Spleen (tissue), 11 donors: ENCODE data around the gene BTG3. TPM values are rescaled to one million over a fixed set of nuclear protein-coding genes. Genes with fewer than 3 reads are reported as not detected.

ENCODE experiments used
- DNase-seq: peaks from one replicate; pipeline ENCODE4 v3.0.0-alpha.2; 2020
- H3K27ac ChIP-seq, 8 donors: fragments of 200-600 bp; sonication (generic) in 7 of 8; 1 replicate in 4 of 8; 2 replicates in 4 of 8; pipeline versions ENCODE4 v1.5.0 to v1.8.0; 2016 to 2021; ENCODE audit warnings: inconsistent platforms in 4 of 8, mild to moderate bottlenecking in 4 of 8, moderate library complexity in 1 of 8
- H3K27me3 ChIP-seq, 7 donors: fragments of 200-600 bp; sonication (generic) in 6 of 7; replicated peaks in 1 of 7; 1 replicate in 4 of 7; 2 replicates in 3 of 7; pipeline versions ENCODE4 v1.5.0 to v1.8.0; 2016 to 2021; ENCODE audit warnings: inconsistent platforms in 3 of 7, mild to moderate bottlenecking in 1 of 7
- H3K36me3 ChIP-seq, 6 donors: fragments of 200-600 bp; sonication (generic) in 5 of 6; 1 replicate in 4 of 6; 2 replicates in 2 of 6; pipeline versions ENCODE4 v1.5.0 to v1.8.0; 2016 to 2021; ENCODE audit warnings: inconsistent platforms in 2 of 6
- H3K4me1 ChIP-seq, 6 donors: fragments of 200-600 bp; sonication (generic) in 5 of 6; 1 replicate in 3 of 6; 2 replicates in 3 of 6; pipeline versions ENCODE4 v1.5.0 to v1.8.0; 2016 to 2021; ENCODE audit warnings: inconsistent platforms in 3 of 6
- H3K4me3 ChIP-seq, 8 donors: fragments of 200-600 bp; sonication (generic) in 7 of 8; 1 replicate in 4 of 8; 2 replicates in 4 of 8; pipeline versions ENCODE4 v1.5.0 to v1.8.0; 2016 to 2021; ENCODE audit warnings: inconsistent platforms in 4 of 8, mild to moderate bottlenecking in 4 of 8, moderate library complexity in 2 of 8
- H3K9me3 ChIP-seq, 8 donors: fragments of 200-600 bp; sonication (generic) in 7 of 8; 1 replicate in 4 of 8; 2 replicates in 4 of 8; pipeline versions ENCODE4 v1.5.0 to v1.8.0; 2016 to 2021; ENCODE audit warnings: inconsistent platforms in 4 of 8
- CTCF ChIP-seq, 11 experiments: fragments of 200-600 bp in 7 of 11; fragments of 450-650 bp in 4 of 11; sonication (generic) in 4 of 11; IDR thresholded peaks in 8 of 11; conservative IDR thresholded peaks in 3 of 11; 1 replicate in 7 of 11; 2 replicates in 4 of 11; pipeline versions ENCODE4 v1.4.0 to v1.8.0; 2016 to 2021; ENCODE audit warnings: antibody characterized with exemption in 11 of 11, inconsistent platforms in 4 of 11, mild to moderate bottlenecking in 1 of 11
- POLR2A ChIP-seq, 3 donors: fragments of 450-650 bp; IDR thresholded peaks; one replicate each; pipeline ENCODE4 v1.5.1; 2017; ENCODE audit warnings: antibody characterized with exemption in 3 of 3, mild to moderate bottlenecking in 1 of 3
- POLR2AphosphoS5 ChIP-seq, 3 donors: sonication (generic); formaldehyde crosslinking; IDR thresholded peaks; one replicate each; pipeline ENCODE4 v1.5.1; 2017; ENCODE audit warnings: antibody characterized with exemption in 3 of 3
- WGBS, 5 donors: extraction: QIAGEN DNeasy Blood & Tissue Kit in 3 of 5; methylation state at CpG; one replicate each; pipeline versions ENCODE4 v1.1.5 to v1.1.7; 2013 to 2018; 5-methylcytosine and 5-hydroxymethylcytosine counted together
- intact Hi-C: fragments of 100-400 bp; cut with DNase I; formaldehyde crosslinking; loops from one replicate; pipeline ENCODE4 v1.15.0; 2023; ENCODE audit warnings: low total_unique reads
- polyA plus RNA-seq, 3 donors: library from polyadenylated mRNA; stranded (reverse); fragments of 200-250 nt; gene quantifications; one replicate each; pipeline ENCODE4 v1.2.1, GENCODE V29; 2013
- total RNA-seq, 7 donors: library from RNA; depleted of rRNA in 3 of 7; stranded (reverse); fragments of >200 nt in 3 of 7; fragmentation: NEBNext Ultra II Directional in 4 of 7; extraction: Animal tissue kit (Norgen Biotek cat#: 25700) in 4 of 7; gene quantifications; one replicate each; pipeline versions ENCODE4 v1.1.0 to v1.2.1, GENCODE V29; 2016 to 2021
- donor health status: healthy with polysubstance abuse.
- donor health status: DM: no; HTN: no; CAD: no; lungs with moderate emphysema.
- donor health status: DM: no; HTN: no; CAD: no.
- donor health status: Bipolar disorder and iron deficiency.
- donor health status: healthy.
- donor health status: DM: no; HTN: no; CAD: no.
- donor health status: DM: yes; HTN: yes; CAD: no.

BTG3 gene
- total and polyA plus RNA-seq, 10 donors = 10.9 to 31.7 (median 17.6) TPM

- intact Hi-C loops = no loop called here
- DNase-seq = no peak
- 85 to 96% (median 93%) methylated on average over 9 of the region's 9 CpGs for WGBS, 5 donors
- no peak overlapping the region for H3K27ac ChIP-seq
- H3K36me3 ChIP-seq = no peaks in the 10 kb centered on the region
- H3K27me3 ChIP-seq = peaks cover 0 to 5% (median 0%) of the 10 kb centered on the region in 7 donors
- H3K4me3 ChIP-seq = no peak overlapping the region
- TF ChIP-seq CTCF (IDR thresholded peaks at IDR 0.05 in 8 of 11, conservative IDR thresholded peaks at IDR 0.05 in 3 of 11) (no peak), POLR2A (IDR thresholded peaks at IDR 0.05) (no peak), POLR2AphosphoS5 (IDR thresholded peaks at IDR 0.05) (no peak)
- no peaks in the 10 kb centered on the region for H3K9me3 ChIP-seq
- no peaks in the 10 kb centered on the region for H3K4me1 ChIP-seq
These were observed 41.9 kb downstream of the BTG3 start for GRCh38 chr21:17570786-17571185.

GRCh38 chr21:17560377-17561025 is 52.2 kb downstream of the BTG3 start:
- Histone ChIP-seq H3K27me3 (no peaks in the 10 kb centered on the region), H3K9me3 (no peaks in the 10 kb centered on the region), H3K4me3 (no peak overlapping the region), H3K4me1 (no peaks in the 10 kb centered on the region), H3K27ac (no peak overlapping the region), H3K36me3 (no peaks in the 10 kb centered on the region)
- intact Hi-C loops = no loop called here
- WGBS, 5 donors = 79 to 88% (median 82%) methylated on average over 5 of the region's 5 CpGs
- DNase-seq = no peak
- TF ChIP-seq POLR2AphosphoS5 (IDR thresholded peaks at IDR 0.05) (no peak), POLR2A (IDR thresholded peaks at IDR 0.05) (no peak), CTCF (IDR thresholded peaks at IDR 0.05 in 8 of 11, conservative IDR thresholded peaks at IDR 0.05 in 3 of 11) (no peak)

- Histone ChIP-seq H3K36me3 (no peaks in the 10 kb centered on the region), H3K27ac (no peak overlapping the region), H3K4me3 (no peak overlapping the region), H3K27me3 (no peaks in the 10 kb centered on the region), H3K4me1 (no peaks in the 10 kb centered on the region), H3K9me3 (no peaks in the 10 kb centered on the region)
- TF ChIP-seq CTCF (IDR thresholded peaks at IDR 0.05 in 8 of 11, conservative IDR thresholded peaks at IDR 0.05 in 3 of 11) = no peak
- TF ChIP-seq POLR2AphosphoS5 (IDR thresholded peaks at IDR 0.05) = no peak
- TF ChIP-seq POLR2A (IDR thresholded peaks at IDR 0.05) = no peak
- 30 to 46% (median 39%) methylated on average over 6 of the region's 6 CpGs for WGBS, 5 donors
- intact Hi-C loops = no loop called here
- DNase-seq = no peak
These were observed 57.8 kb downstream of the BTG3 start for GRCh38 chr21:17554679-17555465.

GRCh38 chr21:17554120-17554519 is 58.6 kb downstream of the BTG3 start:
- intact Hi-C loops = no loop called here
- no peak for DNase-seq
- TF ChIP-seq POLR2AphosphoS5 (IDR thresholded peaks at IDR 0.05) = no peak
- no peak for TF ChIP-seq CTCF (IDR thresholded peaks at IDR 0.05 in 8 of 11, conservative IDR thresholded peaks at IDR 0.05 in 3 of 11)
- no peak for TF ChIP-seq POLR2A (IDR thresholded peaks at IDR 0.05)
- no peaks in the 10 kb centered on the region for H3K9me3 ChIP-seq
- H3K27ac ChIP-seq = no peak overlapping the region
- WGBS, 5 donors = 45 to 98% (median 67%) methylated on average over 2 of the region's 2 CpGs
- no peaks in the 10 kb centered on the region for H3K4me1 ChIP-seq
- no peak overlapping the region for H3K4me3 ChIP-seq
- no peaks in the 10 kb centered on the region for H3K27me3 ChIP-seq
- H3K36me3 ChIP-seq = no peaks in the 10 kb centered on the region
